ENCODE results near the gene MRPL40. TPM values are rescaled to one million over a fixed set of nuclear protein-coding genes. Genes with fewer than 3 reads are reported as not detected.
"Not testable (repeated sequence)": the region's sequence is repeated elsewhere in the genome, so short reads cannot be mapped to it uniquely, and the experiment has no call there.

The MRPL40 gene
- total and polyA plus RNA-seq, 2 experiments from 2014 or later = 15.5 to 53.5 TPM

DNA sequence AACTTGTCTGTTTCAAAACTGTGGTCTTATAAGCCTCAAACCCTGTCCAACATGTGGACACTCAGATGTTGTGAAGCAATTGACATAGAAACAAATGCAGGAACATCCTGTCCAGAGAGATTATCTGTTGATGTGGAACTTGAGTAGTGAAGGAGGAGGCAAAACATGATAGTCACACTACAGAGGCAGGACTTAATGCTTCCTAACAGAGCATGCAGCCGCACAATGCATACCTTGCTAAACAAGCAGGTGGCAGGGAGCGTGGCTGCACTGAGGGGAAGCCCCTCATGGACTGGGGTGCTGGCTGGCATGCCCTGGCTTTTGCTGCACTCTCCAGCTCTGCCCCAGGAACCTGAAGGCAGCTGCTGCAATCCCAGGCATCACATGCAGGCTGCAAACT lies 9.8 kb downstream of the MRPL40 start (continued):
- TF ChIP-seq EZH2 (IDR thresholded peaks at IDR 0.05; ENCODE audit: low read depth, unreplicated experiment) (no peak), CREB1 (CRISPR knock-in tag; IDR thresholded peaks at IDR 0.05; ENCODE audit: low read depth) (no peak), ZNF331 (CRISPR knock-in tag; IDR thresholded peaks at IDR 0.05; ENCODE audit: low read depth) (no peak), STAT1 (IDR thresholded peaks at IDR 0.05; ENCODE audit: unreplicated experiment) (no peak)

DNA sequence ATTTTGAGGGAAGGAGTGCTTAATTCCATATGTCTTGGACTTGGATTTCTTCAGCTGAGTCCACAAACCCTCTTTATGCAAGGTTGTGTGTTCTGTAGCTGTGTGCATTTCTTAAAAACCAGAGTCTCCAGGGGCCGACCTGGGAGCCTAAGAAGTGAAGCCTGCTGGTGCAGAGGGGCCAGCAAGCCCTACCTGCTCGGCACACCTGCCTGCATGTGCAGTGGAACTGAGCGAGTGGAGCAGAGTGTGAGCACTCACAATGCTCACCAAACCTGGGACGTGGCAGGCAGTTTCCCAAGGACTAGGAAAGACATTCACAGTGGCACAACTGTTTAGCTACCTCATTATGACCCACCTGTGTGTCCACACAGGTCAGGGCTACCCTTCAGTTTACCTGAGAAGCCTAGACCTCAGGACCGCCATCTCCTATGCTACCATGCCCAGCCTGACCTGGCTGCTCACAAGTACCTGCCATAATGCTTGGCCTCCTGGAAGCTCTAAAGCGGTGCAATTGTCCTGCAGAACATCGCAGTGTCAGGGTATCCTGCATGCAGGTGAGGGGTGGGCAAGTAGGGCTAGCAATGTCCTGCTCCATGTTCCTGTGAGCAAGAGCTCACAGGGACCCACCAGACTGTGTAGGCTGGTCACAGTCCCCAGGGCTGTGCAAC lies 11.3 kb downstream of the MRPL40 start:
- H3K9me3 Mint-ChIP-seq = no peaks in the 10 kb centered on the region; the same call in 2 of the 3 replicates
- no peak overlapping the region for H3K27ac Mint-ChIP-seq
- TF ChIP-seq NANOG (IDR thresholded peaks at IDR 0.05; ENCODE audit: borderline replicate concordance) = no peak
- TF ChIP-seq CREB1 (CRISPR knock-in tag; IDR thresholded peaks at IDR 0.05; ENCODE audit: low read depth) = no peak
- no peak for TF ChIP-seq STAT1 (IDR thresholded peaks at IDR 0.05; ENCODE audit: unreplicated experiment)
- TF ChIP-seq ETS1 (IDR thresholded peaks at IDR 0.05) = no peak
- TF ChIP-seq, protein P1, sequence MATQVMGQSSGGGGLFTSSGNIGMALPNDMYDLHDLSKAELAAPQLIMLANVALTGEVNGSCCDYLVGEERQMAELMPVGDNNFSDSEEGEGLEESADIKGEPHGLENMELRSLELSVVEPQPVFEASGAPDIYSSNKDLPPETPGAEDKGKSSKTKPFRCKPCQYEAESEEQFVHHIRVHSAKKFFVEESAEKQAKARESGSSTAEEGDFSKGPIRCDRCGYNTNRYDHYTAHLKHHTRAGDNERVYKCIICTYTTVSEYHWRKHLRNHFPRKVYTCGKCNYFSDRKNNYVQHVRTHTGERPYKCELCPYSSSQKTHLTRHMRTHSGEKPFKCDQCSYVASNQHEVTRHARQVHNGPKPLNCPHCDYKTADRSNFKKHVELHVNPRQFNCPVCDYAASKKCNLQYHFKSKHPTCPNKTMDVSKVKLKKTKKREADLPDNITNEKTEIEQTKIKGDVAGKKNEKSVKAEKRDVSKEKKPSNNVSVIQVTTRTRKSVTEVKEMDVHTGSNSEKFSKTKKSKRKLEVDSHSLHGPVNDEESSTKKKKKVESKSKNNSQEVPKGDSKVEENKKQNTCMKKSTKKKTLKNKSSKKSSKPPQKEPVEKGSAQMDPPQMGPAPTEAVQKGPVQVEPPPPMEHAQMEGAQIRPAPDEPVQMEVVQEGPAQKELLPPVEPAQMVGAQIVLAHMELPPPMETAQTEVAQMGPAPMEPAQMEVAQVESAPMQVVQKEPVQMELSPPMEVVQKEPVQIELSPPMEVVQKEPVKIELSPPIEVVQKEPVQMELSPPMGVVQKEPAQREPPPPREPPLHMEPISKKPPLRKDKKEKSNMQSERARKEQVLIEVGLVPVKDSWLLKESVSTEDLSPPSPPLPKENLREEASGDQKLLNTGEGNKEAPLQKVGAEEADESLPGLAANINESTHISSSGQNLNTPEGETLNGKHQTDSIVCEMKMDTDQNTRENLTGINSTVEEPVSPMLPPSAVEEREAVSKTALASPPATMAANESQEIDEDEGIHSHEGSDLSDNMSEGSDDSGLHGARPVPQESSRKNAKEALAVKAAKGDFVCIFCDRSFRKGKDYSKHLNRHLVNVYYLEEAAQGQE (IDR thresholded peaks at IDR 0.05; ENCODE audit: unreplicated experiment) = no peak
- no peak for TF ChIP-seq ZNF331 (CRISPR knock-in tag; IDR thresholded peaks at IDR 0.05; ENCODE audit: low read depth)
- TF ChIP-seq JUNB (IDR thresholded peaks at IDR 0.05; ENCODE audit: unreplicated experiment) = no peak
- no peak for TF ChIP-seq EZH2 (IDR thresholded peaks at IDR 0.05; ENCODE audit: low read depth, unreplicated experiment)
- TF ChIP-seq ZNF114 (CRISPR knock-in tag; IDR thresholded peaks at IDR 0.05) = no peak
- Histone ChIP-seq H3F3A (replicated peaks; ENCODE audit: low read depth) (no peaks in the 10 kb centered on the region), H3K9me2 (ENCODE audit: insufficient read depth) (no peaks in the 10 kb centered on the region), H3K4me3 (no peak overlapping the region), H3K4me2 (no peak overlapping the region), H3K36me3 (ENCODE audit: insufficient read depth) (no peaks in the 10 kb centered on the region; the same call in 1 of the 2 replicates), H3K79me2 (replicated peaks; ENCODE audit: insufficient read depth) (peaks cover 48% of the 10 kb centered on the region), H3K27ac (ENCODE audit: low read depth) (no peak overlapping the region), H2AFZ (no peak overlapping the region), H4K20me1 (replicated peaks; ENCODE audit: insufficient read depth) (peaks cover 59% of the 10 kb centered on the region), H3K4me1 (ENCODE audit: insufficient read depth) (peaks cover 10% of the 10 kb centered on the region; the same call in 1 of the 2 replicates), H3K27me3 (ENCODE audit: insufficient read depth) (peaks cover 8% of the 10 kb centered on the region)
- peaks cover 16% of the 10 kb centered on the region for H3K4me1 Mint-ChIP-seq
- ATAC-seq (no peak), DNase-seq (ENCODE audit: low spot score) (no peak)
- peaks cover 17% of the 10 kb centered on the region for H3K27me3 Mint-ChIP-seq (ENCODE audit: insufficient read depth, low read depth, poor library complexity)
- H3K36me3 Mint-ChIP-seq (ENCODE audit: low read depth) = peaks cover 31% of the 10 kb centered on the region
- no peak overlapping the region for H3K4me3 Mint-ChIP-seq

GRCh38 chr22:19445279-19445982 lies 13.1 kb downstream of the MRPL40 start:
- peaks cover 17% of the 10 kb centered on the region for H3K4me1 Mint-ChIP-seq
- not testable (repeated sequence) for H3K27ac Mint-ChIP-seq; H3K4me3 ChIP-seq; ATAC-seq; DNase-seq (ENCODE audit: low spot score); H3K4me3 Mint-ChIP-seq; H3K4me2 ChIP-seq; H3K9me3 Mint-ChIP-seq; H3F3A ChIP-seq (replicated peaks; ENCODE audit: low read depth); H3K27ac ChIP-seq (ENCODE audit: low read depth); H3K36me3 ChIP-seq (ENCODE audit: insufficient read depth); H2AFZ ChIP-seq; H3K9me2 ChIP-seq (ENCODE audit: insufficient read depth); H3K27me3 ChIP-seq (ENCODE audit: insufficient read depth)
- Histone ChIP-seq H4K20me1 (replicated peaks; ENCODE audit: insufficient read depth) (peaks cover 55% of the 10 kb centered on the region), H3K79me2 (replicated peaks; ENCODE audit: insufficient read depth) (peaks cover 48% of the 10 kb centered on the region), H3K4me1 (ENCODE audit: insufficient read depth) (peaks cover 12% of the 10 kb centered on the region; the same call in 1 of the 2 replicates)
- peaks cover 17% of the 10 kb centered on the region for H3K27me3 Mint-ChIP-seq (ENCODE audit: insufficient read depth, low read depth, poor library complexity)
- peaks cover 37% of the 10 kb centered on the region for H3K36me3 Mint-ChIP-seq (ENCODE audit: low read depth)

All from GM23338 (cell line).